Placental pericyte (primary cell): ENCODE results near the gene MC2R. TPM values are rescaled to one million over a fixed set of nuclear protein-coding genes. Genes with fewer than 3 reads are reported as not detected.

Experiments
- total RNA-seq: library from RNA; depleted of rRNA; stranded (reverse); fragments of >200 nt; gene quantifications from 2 replicates; pipeline ENCODE4 v1.2.3, GENCODE V29; 2012

The MC2R gene
- total RNA-seq = not detected in 2 replicates

DNA sequence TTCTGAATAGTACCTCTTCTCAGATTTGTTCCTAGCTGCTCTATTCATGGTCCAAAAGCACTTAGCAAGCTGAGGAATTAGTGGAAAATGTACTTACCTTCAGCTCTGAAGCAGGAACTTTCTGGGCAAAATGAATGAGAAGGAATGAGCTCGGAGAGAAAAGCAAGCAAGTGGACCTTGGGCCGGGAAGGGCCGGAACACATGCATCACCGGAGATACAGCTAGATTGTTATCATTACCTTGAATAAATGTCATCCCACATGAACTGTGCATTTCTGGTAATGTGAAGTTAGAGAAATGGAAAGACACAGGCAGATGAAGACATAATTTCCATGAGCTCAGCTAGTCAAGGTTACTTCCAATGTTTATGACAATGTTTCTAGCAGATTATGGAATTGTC lies at the start of gene MC2R:
MC2R (minus strand) TSS at position 146 of the 400 bp plus-strand sequence. CDS start 30,018 bp downstream, outside the sequence.

Other genes starting within 250 kb of the MC2R start
- 25.5 and 27.1 TPM in 2 replicates for gene FAM210A, start 189.0 kb downstream of the MC2R start, total RNA-seq
- 25.6 and 30.2 TPM in 2 replicates for gene RNMT, start 188.9 kb downstream of the MC2R start, total RNA-seq
- gene MC5R, start 91.4 kb downstream of the MC2R start, total RNA-seq = not detected in 2 replicates
- gene ZNF519, start 216.9 kb upstream of the MC2R start, total RNA-seq = 0.66 and 9.6 TPM in 2 replicates